ENCODE measurements around the gene ATG7. TPM values are rescaled to one million over a fixed set of nuclear protein-coding genes. Genes with fewer than 3 reads are reported as not detected.
"Not testable (repeated sequence)": the region's sequence is repeated elsewhere in the genome, so short reads cannot be mapped to it uniquely, and the experiment has no call there.

ATG7 gene
- total RNA-seq, 1 donor from 2014 or later, result 62.9 TPM

GRCh38 chr3:11461226-11461625, 189.0 kb downstream of the ATG7 start:
- no peak for DNase-seq (ENCODE audit: low spot score)

GRCh38 chr3:11462673-11463072, 190.5 kb downstream of the ATG7 start:
- DNase-seq (ENCODE audit: low spot score), result not testable (repeated sequence)

GRCh38 chr3:11463591-11463990, 191.4 kb downstream of the ATG7 start:
- no peak for DNase-seq (ENCODE audit: low spot score)

DNA sequence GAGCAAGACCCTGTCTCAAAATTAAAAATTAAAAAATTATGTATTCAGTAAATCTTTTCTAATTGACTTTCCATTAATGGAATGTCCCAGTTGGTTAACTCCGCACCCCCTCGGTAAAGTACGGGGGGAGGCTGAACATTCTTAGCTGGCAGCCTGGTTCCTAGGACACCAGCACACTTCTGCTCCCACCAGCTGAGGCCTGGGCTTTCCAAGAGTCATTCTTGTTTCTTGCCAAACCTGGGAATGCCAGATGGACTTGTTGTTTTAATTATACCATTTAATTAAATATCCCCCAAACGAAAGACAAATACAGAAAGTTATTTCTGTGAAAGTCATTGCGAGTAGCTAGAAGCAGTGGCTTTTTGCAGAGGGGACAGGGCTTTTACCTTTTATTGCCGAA, 192.2 kb downstream of the ATG7 start:
- DNase-seq (ENCODE audit: low spot score), result no peak

DNA sequence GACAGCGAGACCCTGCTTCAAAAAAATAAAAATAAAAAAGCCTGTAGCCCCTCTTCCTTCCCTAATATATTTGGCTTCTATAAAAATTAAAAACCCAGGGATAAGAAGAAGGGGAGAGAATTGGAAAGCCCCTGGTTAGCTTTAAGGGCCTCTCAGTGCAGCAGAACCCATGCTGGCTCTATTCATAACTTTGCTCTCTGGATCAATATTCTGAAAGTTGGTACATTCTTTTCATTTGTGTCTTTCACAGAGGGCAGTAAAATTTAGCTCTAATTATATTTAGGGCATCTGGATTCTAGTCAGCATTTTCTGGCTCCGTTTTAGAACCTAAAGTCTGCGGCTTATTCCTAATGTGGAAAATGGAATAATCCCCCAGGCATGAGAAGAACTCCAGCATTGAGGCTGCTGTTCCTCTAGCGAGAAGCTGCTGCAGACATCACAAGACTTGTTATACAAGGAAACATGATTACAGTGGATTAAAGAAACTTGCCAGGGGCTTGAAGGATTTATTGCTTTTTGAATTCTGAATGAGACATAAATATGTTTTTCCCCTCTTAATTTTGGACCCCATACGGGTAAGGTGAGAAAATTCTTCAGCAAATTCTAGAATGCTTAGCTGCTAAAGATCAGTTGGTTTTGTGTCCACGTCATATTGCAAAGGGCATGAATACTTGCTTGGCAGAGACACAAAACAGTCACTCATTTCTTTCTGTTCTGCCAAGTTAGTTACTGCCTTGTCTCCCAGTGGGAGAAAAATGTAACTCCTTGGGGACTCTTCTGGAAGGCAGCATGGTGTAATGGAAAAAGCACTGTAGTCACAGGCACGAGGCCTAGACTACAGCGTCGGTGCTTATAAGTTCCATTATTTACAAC, 193.8 kb downstream of the ATG7 start:
- no peak for DNase-seq (ENCODE audit: low spot score)

DNA sequence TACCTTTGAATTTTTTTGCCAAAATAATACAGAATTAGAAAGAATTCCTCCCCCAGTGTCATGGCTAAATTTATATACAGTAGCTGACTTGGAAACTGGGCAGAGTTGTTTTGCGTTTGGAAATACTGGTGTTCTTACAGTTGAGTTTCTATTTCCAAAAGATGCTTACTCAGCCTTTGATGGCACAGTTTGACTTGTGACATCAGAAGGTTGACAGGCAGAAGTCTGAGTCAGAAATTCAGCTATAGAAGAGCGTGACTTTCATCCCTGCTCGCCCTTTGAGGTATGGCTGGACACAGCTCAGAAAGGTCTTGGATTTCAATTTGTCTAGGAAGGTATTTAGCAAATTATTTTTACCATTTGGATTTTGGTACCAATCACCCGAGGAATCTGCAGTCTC, 195.7 kb downstream of the ATG7 start:
- DNase-seq (ENCODE audit: low spot score), result no peak

DNA sequence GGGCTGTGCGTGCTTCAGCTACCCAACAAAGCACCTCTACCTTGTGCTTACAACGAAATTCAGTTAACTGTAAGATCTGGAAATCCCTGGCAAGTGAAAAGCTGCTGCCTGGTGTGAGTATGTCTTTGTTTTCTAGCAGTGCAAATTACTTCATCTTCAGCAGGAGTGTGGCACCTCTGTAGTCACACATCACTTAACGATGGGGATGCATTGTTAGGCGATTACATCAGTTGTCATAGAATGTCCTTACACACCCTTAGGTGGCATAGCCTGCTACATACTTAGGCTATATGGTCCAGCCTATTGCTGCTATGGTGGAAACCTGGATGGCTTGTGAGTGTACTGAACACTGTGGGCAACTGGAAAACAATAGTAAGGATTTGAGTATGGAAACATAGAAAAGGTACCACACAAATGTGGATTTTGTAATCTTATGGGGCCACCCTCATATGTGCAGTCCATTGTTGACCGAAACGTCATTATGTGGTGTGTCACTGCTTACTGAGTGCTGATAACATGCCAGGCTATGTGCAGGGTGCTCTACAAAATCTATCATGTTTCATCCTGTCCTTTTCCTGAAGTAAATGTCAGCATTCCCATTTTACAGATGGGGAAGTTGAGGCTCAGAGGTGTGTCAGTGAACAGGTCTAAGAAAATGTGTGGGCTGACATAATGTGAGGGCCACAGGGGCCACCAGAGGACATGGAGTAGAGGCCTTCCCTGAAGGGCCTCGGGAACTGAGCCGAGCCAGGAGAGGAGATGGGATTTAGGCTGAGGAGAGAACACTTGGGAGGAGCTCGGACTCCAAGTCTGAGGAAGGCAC, 198.0 kb downstream of the ATG7 start:
- DNase-seq (ENCODE audit: low spot score), result no peak

- no peak for DNase-seq (ENCODE audit: low spot score)
These were observed 203.1 kb downstream of the ATG7 start for GRCh38 chr3:11475324-11475723.

DNA sequence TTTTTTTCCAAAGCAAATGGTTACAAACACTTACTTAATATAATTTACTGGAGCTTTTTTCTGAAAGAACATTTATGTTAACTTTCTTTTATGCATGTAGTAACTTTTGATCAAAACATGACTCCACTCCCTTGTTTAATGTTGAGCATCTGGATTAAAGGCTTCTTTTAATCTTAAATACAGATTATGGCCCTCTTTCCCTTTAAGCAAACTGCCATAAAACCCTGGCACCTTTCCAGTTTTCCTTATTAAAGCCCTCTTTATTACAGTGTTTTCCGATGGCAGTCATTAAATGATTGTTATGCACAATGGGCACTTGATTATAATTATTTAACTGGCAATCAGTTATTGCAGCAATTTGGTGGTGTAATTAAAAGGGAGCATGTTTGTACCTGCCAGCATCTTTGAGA, 204.5 kb downstream of the ATG7 start:
- peak; percentile 9 for DNase-seq (ENCODE audit: low spot score)

- peak; percentile 34 for DNase-seq (ENCODE audit: low spot score)
These were observed 205.3 kb downstream of the ATG7 start for GRCh38 chr3:11477407-11477911.

DNA sequence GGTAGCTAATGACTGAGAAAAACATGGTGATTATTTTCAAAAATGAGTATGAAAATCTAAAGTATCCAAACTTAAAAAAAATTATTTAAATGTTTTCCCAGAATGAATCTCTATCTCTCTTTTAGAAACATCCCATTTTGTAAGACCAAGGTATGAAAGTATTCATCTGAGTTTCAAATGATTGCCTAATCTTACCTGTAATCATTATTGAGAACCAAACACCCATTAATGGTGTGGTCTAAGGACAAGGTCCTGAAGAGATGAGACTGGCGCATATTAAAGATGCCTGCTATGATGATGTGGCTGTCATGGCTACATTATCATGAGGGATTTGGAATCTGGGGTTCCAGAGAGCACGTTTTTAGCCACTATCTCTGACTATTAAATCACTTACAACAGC, 206.0 kb downstream of the ATG7 start:
- no peak for DNase-seq (ENCODE audit: low spot score)

GRCh38 chr3:11479221-11479620, 207.0 kb downstream of the ATG7 start:
- DNase-seq (ENCODE audit: low spot score), result peak; percentile 56

DNA sequence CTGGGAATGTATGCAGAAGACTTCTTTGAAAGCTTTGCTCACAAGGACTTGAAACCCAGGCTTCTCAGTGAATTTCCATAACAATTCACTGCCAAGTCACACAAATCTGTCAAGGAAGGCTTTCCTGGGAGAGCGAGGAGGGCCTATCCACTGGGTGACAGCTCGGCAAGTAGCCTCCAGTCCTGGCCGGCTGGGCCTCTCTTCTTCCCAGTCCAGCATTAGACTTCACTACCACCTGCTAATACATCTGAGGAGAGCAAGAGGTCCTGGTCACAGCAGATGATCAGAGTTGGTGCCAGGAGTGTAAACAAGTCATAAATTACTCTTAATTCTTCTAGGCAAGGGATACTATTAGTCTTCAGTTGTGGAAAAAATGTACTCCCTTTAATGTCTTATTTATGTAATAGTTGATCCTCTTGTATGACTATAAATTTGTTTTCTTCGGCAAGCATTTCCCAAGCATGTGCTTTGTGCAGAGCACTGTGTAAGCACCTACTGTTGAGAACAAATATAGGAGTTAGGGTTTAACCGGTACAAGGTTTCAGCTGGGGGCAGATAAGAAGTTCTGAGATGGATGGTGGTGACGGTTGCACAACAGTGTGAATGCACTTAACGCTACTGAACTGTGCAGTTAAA, 208.6 kb downstream of the ATG7 start:
- peak; percentile 17 for DNase-seq (ENCODE audit: low spot score)

DNA sequence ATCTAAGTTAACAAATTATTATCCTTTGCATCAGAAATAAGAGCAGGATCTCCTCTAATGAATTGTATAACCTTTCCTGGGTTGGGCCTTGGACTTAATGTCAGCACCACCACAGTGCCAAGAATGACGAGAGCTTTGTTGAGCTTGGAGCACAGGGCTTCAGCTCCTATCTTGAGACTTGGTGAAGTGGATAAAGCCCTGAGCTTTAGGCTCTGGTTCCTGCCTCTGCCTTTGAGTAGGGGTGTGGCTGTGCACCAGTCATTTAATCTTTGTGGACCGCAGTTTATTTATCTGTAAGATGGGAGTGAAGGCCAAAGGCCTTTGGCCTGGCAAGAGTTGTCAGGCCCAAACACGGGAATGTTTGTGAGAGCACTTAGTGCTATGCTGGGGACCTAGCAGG, 209.4 kb downstream of the ATG7 start:
- DNase-seq (ENCODE audit: low spot score), result no peak

- DNase-seq (ENCODE audit: low spot score), result peak; percentile 57
These were observed 209.8 kb downstream of the ATG7 start for GRCh38 chr3:11482021-11482420.

DNA sequence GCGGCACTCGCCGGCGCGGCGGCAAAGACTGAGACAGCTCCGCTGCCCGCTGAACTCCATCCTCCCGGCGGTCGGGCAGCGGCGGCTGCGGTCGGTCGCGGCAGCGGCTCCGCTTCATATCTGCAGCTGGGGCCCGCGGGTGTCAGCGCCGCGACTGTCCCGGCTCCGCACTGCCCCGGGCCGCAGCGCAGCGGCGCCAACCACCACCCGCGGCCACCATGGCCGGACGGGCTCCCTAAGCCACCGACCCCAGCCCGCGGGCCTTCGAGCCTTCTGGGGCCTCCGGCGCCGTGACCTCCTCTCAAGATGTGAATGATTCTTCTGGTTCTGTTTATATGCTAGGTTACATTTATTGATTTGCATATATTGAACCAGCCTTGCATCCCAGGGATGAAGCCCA, 216.2 kb downstream of the ATG7 start:
- not testable (repeated sequence) for DNase-seq (ENCODE audit: low spot score)

- DNase-seq (ENCODE audit: low spot score), result no peak
These were observed 222.1 kb downstream of the ATG7 start for GRCh38 chr3:11494131-11494916.

DNA sequence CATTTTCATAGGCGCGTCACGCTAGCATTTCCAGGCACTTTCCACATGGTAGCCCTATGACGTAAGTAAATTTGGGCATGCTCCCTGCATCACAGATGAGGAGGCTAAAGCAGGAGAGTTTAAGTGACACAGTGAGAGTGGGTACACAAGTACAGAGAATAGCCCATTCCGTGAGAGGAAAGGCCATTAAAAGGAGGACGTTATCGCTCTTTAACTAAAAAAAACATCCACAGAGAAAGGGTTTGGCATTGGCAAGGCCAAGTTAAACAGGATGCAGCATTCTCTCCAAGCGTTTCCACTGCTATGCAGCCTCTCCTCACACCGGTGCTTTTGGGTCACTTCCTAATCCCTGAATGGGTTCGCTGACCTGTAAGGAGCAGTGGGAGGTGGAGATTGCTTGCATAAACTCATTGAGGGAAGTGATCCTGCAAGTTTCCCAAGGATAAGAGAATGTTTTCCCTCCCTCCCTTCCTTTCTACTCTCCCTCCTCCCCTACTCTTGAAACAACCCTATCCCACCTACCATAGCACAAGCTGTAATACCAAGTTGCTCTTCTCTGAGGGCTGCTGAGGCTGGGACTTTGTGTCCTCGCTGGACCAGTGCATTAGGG, 223.9 kb downstream of the ATG7 start:
- DNase-seq (ENCODE audit: low spot score), result no peak

- DNase-seq (ENCODE audit: low spot score), result no peak
These were observed 226.0 kb downstream of the ATG7 start for GRCh38 chr3:11498177-11498576.

DNA sequence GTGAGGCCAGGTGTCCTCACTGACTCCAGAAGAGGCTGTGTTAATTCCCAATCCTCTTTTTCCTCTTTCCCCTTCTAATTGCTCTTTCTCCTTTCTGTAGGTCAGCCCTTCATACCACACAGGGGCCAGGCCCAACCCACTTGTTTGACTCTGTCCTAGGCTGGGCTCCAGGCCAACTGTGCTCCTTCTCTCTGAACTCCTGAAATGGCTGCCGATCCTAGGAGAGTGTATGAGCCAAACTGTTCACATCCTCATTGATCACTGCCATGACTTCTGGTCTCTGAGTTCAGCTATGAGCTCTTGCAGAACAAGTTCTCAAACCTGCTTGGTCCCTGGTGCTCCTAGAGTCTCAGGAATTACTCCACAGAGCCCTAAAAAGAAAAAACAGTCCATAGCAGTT, 226.4 kb downstream of the ATG7 start:
- peak; percentile 69 for DNase-seq (ENCODE audit: low spot score)

DNA sequence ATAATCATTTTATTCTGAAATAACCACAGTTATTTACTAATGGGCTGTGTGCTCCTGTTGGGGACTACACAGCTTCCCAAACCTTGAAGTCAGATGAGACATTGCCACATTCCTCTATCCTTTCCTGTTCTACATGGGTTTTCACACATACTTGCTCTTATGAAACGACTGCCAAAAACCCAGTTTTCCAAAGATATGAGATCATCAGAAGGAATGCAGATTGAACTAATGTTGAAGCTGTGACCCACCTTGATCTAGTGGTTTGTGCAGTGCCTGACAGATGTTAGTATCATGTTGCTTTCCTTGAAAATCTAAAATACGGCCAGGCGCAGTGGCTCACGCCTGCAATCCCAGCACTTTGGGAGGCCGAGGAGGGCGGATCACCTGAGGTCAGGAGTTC, 226.9 kb downstream of the ATG7 start:
- no peak for DNase-seq (ENCODE audit: low spot score)

Measured in ureter (tissue), 1 donor.